ENCODE results near the gene ESPN.

The ESPN gene

DNA sequence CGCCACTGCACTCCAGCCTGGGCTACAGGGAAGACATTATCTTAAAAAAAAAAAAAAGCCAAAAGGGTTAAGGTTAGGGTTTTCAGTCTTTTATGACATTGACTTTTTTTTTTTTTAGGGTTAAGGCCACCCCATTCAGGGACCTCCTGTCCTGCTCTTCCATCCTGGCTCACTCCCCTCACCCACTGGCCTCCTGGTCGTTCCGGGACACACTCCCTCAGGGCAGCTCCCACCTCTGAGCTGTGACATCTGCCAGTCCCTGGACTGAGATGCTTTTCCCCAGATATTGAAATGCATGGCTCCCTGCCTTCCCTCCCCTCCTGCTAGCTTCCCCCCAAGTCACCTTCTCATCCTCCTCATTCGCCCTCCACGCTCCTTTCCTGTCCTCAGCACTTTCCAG is 57.2 kb downstream of the ESPN start:
- H3K4me1 ChIP-seq (ENCODE audit: insufficient read depth, low read length, poor library complexity, severe bottlenecking): peaks cover 4% of the 10 kb centered on the region
- no peak overlapping the region for H3K9ac ChIP-seq (ENCODE audit: low read depth, low read length, poor library complexity, severe bottlenecking)
- no peaks in the 10 kb centered on the region for H3F3A ChIP-seq (ENCODE audit: low read depth)
- H3K4me2 ChIP-seq (ENCODE audit: low read depth, low read length, poor library complexity, severe bottlenecking): no peak overlapping the region
- H3K9me3 ChIP-seq (ENCODE audit: insufficient read depth, low read depth, low read length): no peaks in the 10 kb centered on the region
- H3K4me3 ChIP-seq (ENCODE audit: low read length, poor library complexity, severe bottlenecking): no peak overlapping the region
- H3K9me2 ChIP-seq (replicated peaks; ENCODE audit: low read depth, low read length): no peaks in the 10 kb centered on the region
- no peak overlapping the region for H2AFZ ChIP-seq (ENCODE audit: low read length)
- no peaks in the 10 kb centered on the region for H3K79me2 ChIP-seq (ENCODE audit: insufficient read depth, low read length)
- TF ChIP-seq EZH2phosphoT487 (IDR thresholded peaks at IDR 0.05; ENCODE audit: borderline replicate concordance) (no peak), CTCF (conservative IDR thresholded peaks at IDR 0.05; ENCODE audit: low read length) (no peak)
- no peaks in the 10 kb centered on the region for H3K36me3 ChIP-seq (ENCODE audit: insufficient read depth, low read length)
- no peaks in the 10 kb centered on the region for H3K27me3 ChIP-seq (ENCODE audit: insufficient read depth, low read length, poor library complexity, severe bottlenecking)
- no peaks in the 10 kb centered on the region for H4K20me1 ChIP-seq (ENCODE audit: insufficient read depth, low read length, poor library complexity, severe bottlenecking)

DNA sequence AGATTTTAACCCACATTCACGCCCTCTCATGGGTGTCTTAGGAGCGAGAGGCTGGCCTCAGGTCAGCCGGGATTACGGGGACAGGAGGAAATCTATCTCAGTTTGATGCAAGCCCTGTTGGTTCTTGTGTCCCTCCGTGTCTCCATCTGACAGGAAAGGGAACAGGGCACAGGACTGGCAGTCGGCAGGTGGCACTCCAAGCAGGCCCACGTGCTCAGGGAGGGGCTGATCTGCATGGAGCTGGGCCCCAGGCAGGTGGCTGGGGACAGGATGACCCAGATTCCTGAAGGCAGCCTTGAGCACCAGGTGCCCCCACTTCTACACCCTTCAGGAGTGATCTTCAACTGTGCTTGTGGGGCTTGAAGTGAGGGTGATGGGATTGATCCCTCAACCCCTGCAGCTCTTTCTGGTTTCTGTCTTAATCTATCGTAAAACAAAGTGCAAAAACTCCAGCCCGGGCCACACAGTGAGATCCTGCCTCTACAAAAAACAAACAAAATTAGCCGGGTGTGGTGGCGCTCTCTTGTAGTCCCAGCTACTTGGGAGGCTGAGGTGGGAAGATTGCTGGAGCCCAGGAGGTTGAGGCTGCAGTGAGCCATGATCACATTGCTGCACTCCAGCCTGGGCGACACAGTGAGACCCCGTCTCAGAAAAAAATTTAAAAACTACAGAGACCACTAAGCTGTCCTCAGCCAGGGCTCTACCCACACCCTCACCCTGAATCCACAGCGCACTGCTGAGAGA is 58.6 kb downstream of the ESPN start:
- no peaks in the 10 kb centered on the region for H3F3A ChIP-seq (ENCODE audit: low read depth)
- H3K9me3 ChIP-seq (ENCODE audit: insufficient read depth, low read depth, low read length): no peaks in the 10 kb centered on the region
- H3K79me2 ChIP-seq (ENCODE audit: insufficient read depth, low read length): no peaks in the 10 kb centered on the region
- no peak for TF ChIP-seq CTCF (conservative IDR thresholded peaks at IDR 0.05; ENCODE audit: low read length)
- no peak for TF ChIP-seq EZH2phosphoT487 (IDR thresholded peaks at IDR 0.05; ENCODE audit: borderline replicate concordance)
- no peak overlapping the region for H3K4me3 ChIP-seq (ENCODE audit: low read length, poor library complexity, severe bottlenecking)
- H3K36me3 ChIP-seq (ENCODE audit: insufficient read depth, low read length): no peaks in the 10 kb centered on the region
- peaks cover 4% of the 10 kb centered on the region for H3K4me1 ChIP-seq (ENCODE audit: insufficient read depth, low read length, poor library complexity, severe bottlenecking)
- H3K27me3 ChIP-seq (ENCODE audit: insufficient read depth, low read length, poor library complexity, severe bottlenecking): no peaks in the 10 kb centered on the region
- H3K9ac ChIP-seq (ENCODE audit: low read depth, low read length, poor library complexity, severe bottlenecking): no peak overlapping the region
- H4K20me1 ChIP-seq (ENCODE audit: insufficient read depth, low read length, poor library complexity, severe bottlenecking): no peaks in the 10 kb centered on the region
- no peaks in the 10 kb centered on the region for H3K9me2 ChIP-seq (replicated peaks; ENCODE audit: low read depth, low read length)
- H2AFZ ChIP-seq (ENCODE audit: low read length): no peak overlapping the region
- no peak overlapping the region for H3K4me2 ChIP-seq (ENCODE audit: low read depth, low read length, poor library complexity, severe bottlenecking)

GRCh38 chr1:6483761-6484117 is 59.2 kb downstream of the ESPN start:
- no peaks in the 10 kb centered on the region for H3K27me3 ChIP-seq (ENCODE audit: insufficient read depth, low read length, poor library complexity, severe bottlenecking)
- no peak overlapping the region for H3K4me3 ChIP-seq (ENCODE audit: low read length, poor library complexity, severe bottlenecking)
- H2AFZ ChIP-seq (ENCODE audit: low read length): no peak overlapping the region

More at GRCh38 chr1:6483761-6484117, 59.2 kb downstream of the ESPN start:
- Histone ChIP-seq H3K9me2 (replicated peaks; ENCODE audit: low read depth, low read length) (no peaks in the 10 kb centered on the region), H3K4me1 (ENCODE audit: insufficient read depth, low read length, poor library complexity, severe bottlenecking) (peaks cover 4% of the 10 kb centered on the region), H3K4me2 (ENCODE audit: low read depth, low read length, poor library complexity, severe bottlenecking) (no peak overlapping the region), H3K79me2 (ENCODE audit: insufficient read depth, low read length) (no peaks in the 10 kb centered on the region), H3K36me3 (ENCODE audit: insufficient read depth, low read length) (no peaks in the 10 kb centered on the region), H4K20me1 (ENCODE audit: insufficient read depth, low read length, poor library complexity, severe bottlenecking) (no peaks in the 10 kb centered on the region), H3K9ac (ENCODE audit: low read depth, low read length, poor library complexity, severe bottlenecking) (no peak overlapping the region), H3K9me3 (ENCODE audit: insufficient read depth, low read depth, low read length) (no peaks in the 10 kb centered on the region), H3F3A (ENCODE audit: low read depth) (no peaks in the 10 kb centered on the region)
- TF ChIP-seq EZH2phosphoT487 (IDR thresholded peaks at IDR 0.05; ENCODE audit: borderline replicate concordance): no peak
- no peak for TF ChIP-seq CTCF (conservative IDR thresholded peaks at IDR 0.05; ENCODE audit: low read length)

Data from Loucy (cell line).